Caco-2 (cell line): ENCODE data around the gene IL1RAP. TPM values are rescaled to one million over a fixed set of nuclear protein-coding genes. Genes with fewer than 3 reads are reported as not detected.

Experiments used
- BruUV-seq: library from RNA; stranded (reverse); fragments of 400-500 nt; replicated peaks from 2 replicates; lab custom pipeline; 2021; lab: Mats Ljungman, UMichigan
- CTCF ChIA-PET: fragments of 300-600 bp; sonication (Branson Sonifier 250); formaldehyde crosslinking; loops from one replicate; lab custom pipeline; 2022; ENCODE audit warnings: antibody characterized with exemption; lab: Charles Lee
- POLR2A ChIA-PET: fragments of 300-600 bp; sonication (Branson Sonifier 250); formaldehyde crosslinking; loops from one replicate; lab custom pipeline; 2022; ENCODE audit warnings: antibody characterized with exemption; lab: Charles Lee
- DNase-seq, 2 experiments: peaks; one replicate each; pipeline versions ENCODE4 v3.0.0 to v3.0.0-alpha.2; 2020 to 2022
- H3K27me3 ChIP-seq: replicated peaks from 2 replicates; pipeline ENCODE4 v1.6.0; 2011; ENCODE audit warnings: low read length; ENCODE audit not compliant: control insufficient read depth, insufficient read depth
- H3K36me3 ChIP-seq: 2 replicates; pipeline ENCODE4 v1.5.1; 2011; ENCODE audit warnings: low read length; ENCODE audit not compliant: control insufficient read depth, insufficient read depth
- H3K4me1 ChIP-seq: fragments of 250-450 bp; sonication (Bioruptor Pico); 2 replicates; pipeline ENCODE4 v1.5.1; 2020; ENCODE audit warnings: mild to moderate bottlenecking
- H3K4me3 ChIP-seq: 2 replicates; pipeline ENCODE4 v1.5.1; 2011; ENCODE audit warnings: low read depth, mild to moderate bottlenecking, control low read depth, low read length
- H3K9me3 ChIP-seq: fragments of 250-450 bp; sonication (Bioruptor Pico); 2 replicates; pipeline ENCODE4 v1.5.1; 2020; ENCODE audit warnings: mild to moderate bottlenecking, moderate library complexity
- H3K27ac Mint-ChIP-seq: one replicate; pipeline ENCODE4 v1.8.0; 2022; ENCODE audit warnings: mixed read lengths; ENCODE audit not compliant: unreplicated experiment
- H3K27me3 Mint-ChIP-seq: one replicate; pipeline ENCODE4 v1.8.0; 2022; ENCODE audit warnings: mixed read lengths; ENCODE audit not compliant: insufficient read depth, unreplicated experiment
- H3K36me3 Mint-ChIP-seq: one replicate; pipeline ENCODE4 v1.8.0; 2022; ENCODE audit warnings: mild to moderate bottlenecking, mixed read lengths; ENCODE audit not compliant: insufficient read depth, unreplicated experiment
- H3K4me1 Mint-ChIP-seq: one replicate; pipeline ENCODE4 v1.8.0; 2022; ENCODE audit warnings: low read depth, mixed read lengths; ENCODE audit not compliant: unreplicated experiment
- H3K4me3 Mint-ChIP-seq: one replicate; pipeline ENCODE4 v1.8.0; 2022; ENCODE audit warnings: mild to moderate bottlenecking, moderate library complexity, mixed read lengths; ENCODE audit not compliant: unreplicated experiment
- H3K9me3 Mint-ChIP-seq: one replicate; pipeline ENCODE4 v1.8.0; 2022; ENCODE audit warnings: mixed read lengths; ENCODE audit not compliant: unreplicated experiment
- CTCF ChIP-seq, 2 experiments: fragments of 200-600 bp in 1 of 2; IDR thresholded peaks; 1 replicate in 1 of 2; 2 replicates in 1 of 2; pipeline versions ENCODE4 v1.5.1 to v1.8.0; 2011 to 2022; ENCODE audit warnings: antibody characterized with exemption in 1 of 2, control low read depth in 1 of 2, inconsistent platforms in 1 of 2, low read depth in 1 of 2, low read length in 1 of 2, mild to moderate bottlenecking in 1 of 2, moderate library complexity in 1 of 2; ENCODE audit not compliant: insufficient read depth in 1 of 2, severe bottlenecking in 1 of 2, unreplicated experiment in 1 of 2
- intact Hi-C: fragments of 100-400 bp; cut with micrococcal nuclease; formaldehyde crosslinking; loops from one replicate; pipeline ENCODE4 v1.10.0; 2022; ENCODE audit not compliant: unreplicated experiment
- total RNA-seq: library from RNA; stranded (reverse); gene quantifications from 2 replicates; pipeline ENCODE4 v1.2.3, GENCODE V29; 2022

The IL1RAP gene
- total RNA-seq, 1 experiment from 2014 or later, result 5.1 TPM

GRCh38 chr3:190542846-190543245 is 29.0 kb downstream of the IL1RAP start:
- POLR2A ChIA-PET, result no interaction called here
- DNase-seq, result no peak
- Histone ChIP-seq H3K27me3 (no peaks in the 10 kb centered on the region), H3K4me1 (no peaks in the 10 kb centered on the region), H3K4me3 (no peak overlapping the region), H3K36me3 (no peaks in the 10 kb centered on the region), H3K9me3 (no peaks in the 10 kb centered on the region)
- no peaks in the 10 kb centered on the region for H3K27me3 Mint-ChIP-seq
- H3K9me3 Mint-ChIP-seq, result no peaks in the 10 kb centered on the region
- no TSS peak for BruUV-seq
- H3K4me3 Mint-ChIP-seq, result no peak overlapping the region
- TF ChIP-seq CTCF (IDR thresholded peaks at IDR 0.05; ENCODE audit: insufficient read depth in 1 of 2, low read depth in 1 of 2, low read length in 1 of 2, severe bottlenecking in 1 of 2, unreplicated experiment in 1 of 2), result no peak
- no peak overlapping the region for H3K27ac Mint-ChIP-seq
- peaks cover 8% of the 10 kb centered on the region for H3K4me1 Mint-ChIP-seq
- intact Hi-C loops, result no loop called here
- no peaks in the 10 kb centered on the region for H3K36me3 Mint-ChIP-seq
- CTCF ChIA-PET, result no interaction called here

- no peak overlapping the region for H3K4me3 Mint-ChIP-seq
- Histone ChIP-seq H3K36me3 (no peaks in the 10 kb centered on the region), H3K4me3 (no peak overlapping the region), H3K27me3 (no peaks in the 10 kb centered on the region), H3K4me1 (peaks cover 4% of the 10 kb centered on the region; the same call in 1 of the 2 replicates), H3K9me3 (no peaks in the 10 kb centered on the region)
- no TSS peak for BruUV-seq
- ChIA-PET CTCF (no interaction called here), POLR2A (no interaction called here)
- no peak overlapping the region for H3K27ac Mint-ChIP-seq
- peak; percentile 21 to 39 for DNase-seq
- peaks cover 8% of the 10 kb centered on the region for H3K4me1 Mint-ChIP-seq
- intact Hi-C loops, result no loop called here
- H3K27me3 Mint-ChIP-seq, result no peaks in the 10 kb centered on the region
- no peaks in the 10 kb centered on the region for H3K9me3 Mint-ChIP-seq
- no peaks in the 10 kb centered on the region for H3K36me3 Mint-ChIP-seq
- no peak for TF ChIP-seq CTCF (IDR thresholded peaks at IDR 0.05; ENCODE audit: insufficient read depth in 1 of 2, low read depth in 1 of 2, low read length in 1 of 2, severe bottlenecking in 1 of 2, unreplicated experiment in 1 of 2)
Observed at GRCh38 chr3:190543671-190544070, 29.8 kb downstream of the IL1RAP start.

- Histone ChIP-seq H3K36me3 (no peaks in the 10 kb centered on the region), H3K9me3 (no peaks in the 10 kb centered on the region), H3K4me1 (peaks cover 4% of the 10 kb centered on the region; the same call in 1 of the 2 replicates), H3K27me3 (no peaks in the 10 kb centered on the region), H3K4me3 (no peak overlapping the region)
- Mint-ChIP-seq H3K27ac (no peak overlapping the region), H3K27me3 (no peaks in the 10 kb centered on the region), H3K36me3 (no peaks in the 10 kb centered on the region), H3K4me1 (peaks cover 8% of the 10 kb centered on the region), H3K9me3 (no peaks in the 10 kb centered on the region), H3K4me3 (no peak overlapping the region)
- no peak for DNase-seq
- TF ChIP-seq CTCF (IDR thresholded peaks at IDR 0.05; ENCODE audit: insufficient read depth in 1 of 2, low read depth in 1 of 2, low read length in 1 of 2, severe bottlenecking in 1 of 2, unreplicated experiment in 1 of 2), result no peak
- CTCF ChIA-PET, result no interaction called here
- no TSS peak for BruUV-seq
- POLR2A ChIA-PET, result no interaction called here
- intact Hi-C loops, result no loop called here
Observed at GRCh38 chr3:190545191-190545590, 31.3 kb downstream of the IL1RAP start.
